A204.1 (cell line): ENCODE data around the gene ASXL3.

ENCODE experiments used
- FAIRE-seq: peaks from 2 replicates; lab custom pipeline; 2012; peaks lifted over from hg19 to GRCh38; lab: Jason Lieb, UNC

ASXL3 gene

GRCh38 chr18:33583901-33584300, 5.9 kb downstream of the ASXL3 start:
- no peak for FAIRE-seq

DNA sequence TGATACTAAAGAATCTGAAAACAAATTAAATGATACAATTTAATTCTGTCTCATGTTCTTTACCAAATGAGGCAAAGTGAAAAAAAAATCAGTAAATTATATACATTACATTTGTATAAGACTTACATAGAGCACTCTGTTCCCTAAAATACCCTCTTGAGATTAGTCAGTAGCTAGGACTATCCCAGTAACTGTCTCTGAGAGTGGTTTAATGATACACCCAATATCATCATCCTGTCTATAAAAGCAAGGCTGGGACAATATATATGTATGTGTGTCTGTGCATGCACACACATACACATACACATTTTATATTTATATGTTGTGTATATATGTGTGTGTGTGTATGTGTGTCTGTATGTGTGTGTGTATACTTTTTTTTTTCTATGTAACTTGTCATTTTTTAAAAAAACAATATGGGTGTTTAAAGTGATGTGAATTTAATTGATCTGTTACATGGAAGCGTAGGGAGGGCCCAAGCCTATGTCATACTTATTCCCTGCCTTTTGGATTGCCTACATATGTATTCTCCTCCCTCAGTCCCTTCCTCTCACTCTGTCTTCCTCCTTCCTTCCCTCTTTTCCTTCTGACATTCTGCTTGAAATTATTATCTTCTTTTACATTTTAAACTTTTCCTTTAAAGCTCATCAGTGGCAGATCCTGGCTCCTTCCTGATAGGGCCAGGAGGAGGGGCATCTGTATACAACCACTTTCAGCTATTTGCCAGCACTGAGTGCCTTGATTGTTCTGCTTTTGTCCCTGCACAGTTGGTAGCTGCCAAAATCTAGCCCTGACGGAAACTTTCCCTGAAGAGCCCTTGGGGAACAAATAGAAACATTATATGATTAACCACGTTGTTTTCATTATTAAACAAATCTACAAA, 6.8 kb downstream of the ASXL3 start:
- no peak for FAIRE-seq

- FAIRE-seq, result no peak
Measured at GRCh38 chr18:33585431-33585775, 7.4 kb downstream of the ASXL3 start.

DNA sequence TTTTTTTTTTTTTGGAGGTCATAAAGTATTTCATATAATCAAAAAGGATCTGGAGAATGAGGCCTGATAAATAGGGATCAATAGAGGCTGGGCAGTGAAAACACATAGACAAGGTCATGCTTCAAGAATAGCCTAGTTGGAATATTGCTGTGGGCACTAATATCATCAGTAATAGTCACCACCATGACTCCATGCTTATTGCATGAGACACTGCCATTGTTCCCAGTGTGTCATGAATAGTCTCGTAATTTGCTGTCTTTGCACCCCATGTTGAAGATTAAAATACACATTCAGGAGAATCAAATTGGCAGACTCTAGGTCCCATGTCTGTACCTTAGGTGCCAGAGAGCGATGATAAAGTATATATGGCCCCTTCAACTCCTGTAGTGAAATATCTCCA, 10.3 kb downstream of the ASXL3 start:
- FAIRE-seq, result no peak

- FAIRE-seq, result no peak
Measured at GRCh38 chr18:33593261-33593660, 15.2 kb downstream of the ASXL3 start.

DNA sequence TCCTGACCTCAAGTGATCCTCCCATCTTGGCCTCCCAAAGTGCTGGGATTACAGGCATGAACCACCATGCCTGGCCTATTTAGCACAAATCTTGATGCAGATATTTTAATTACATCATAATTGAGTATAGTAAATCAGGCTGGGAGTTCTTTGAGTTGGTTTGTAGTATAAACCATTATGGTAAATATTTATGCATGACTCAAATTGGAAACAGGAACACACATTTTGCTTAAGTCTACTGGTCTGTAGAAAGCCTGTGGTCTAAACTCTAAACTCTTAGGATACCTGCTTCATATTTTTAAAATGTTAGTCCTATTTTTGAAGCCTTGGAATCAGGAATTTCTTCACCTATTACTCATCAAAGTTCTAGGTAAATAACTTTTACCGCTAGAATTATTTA, 16.8 kb downstream of the ASXL3 start:
- FAIRE-seq, result no peak

GRCh38 chr18:33596178-33596854, 18.3 kb downstream of the ASXL3 start:
- no peak for FAIRE-seq

DNA sequence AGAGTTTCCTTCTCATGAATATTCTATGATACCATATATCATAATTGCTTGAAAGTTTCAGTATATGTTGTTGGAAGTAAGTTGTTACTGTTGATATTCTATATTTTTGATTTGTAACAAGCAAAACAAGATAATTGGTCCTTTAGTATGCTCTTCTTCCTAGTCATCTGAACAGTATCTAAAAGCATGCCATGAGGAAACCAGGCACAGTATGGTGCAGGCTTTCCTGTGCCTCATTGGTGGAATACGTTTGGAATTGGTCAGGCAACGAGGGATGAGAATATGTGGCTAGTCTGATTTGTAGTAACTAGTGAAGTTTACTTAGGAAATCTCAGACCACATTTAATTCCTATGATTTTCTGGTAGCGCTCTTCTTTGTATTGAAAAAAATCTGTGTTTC, 22.8 kb downstream of the ASXL3 start:
- FAIRE-seq, result no peak

DNA sequence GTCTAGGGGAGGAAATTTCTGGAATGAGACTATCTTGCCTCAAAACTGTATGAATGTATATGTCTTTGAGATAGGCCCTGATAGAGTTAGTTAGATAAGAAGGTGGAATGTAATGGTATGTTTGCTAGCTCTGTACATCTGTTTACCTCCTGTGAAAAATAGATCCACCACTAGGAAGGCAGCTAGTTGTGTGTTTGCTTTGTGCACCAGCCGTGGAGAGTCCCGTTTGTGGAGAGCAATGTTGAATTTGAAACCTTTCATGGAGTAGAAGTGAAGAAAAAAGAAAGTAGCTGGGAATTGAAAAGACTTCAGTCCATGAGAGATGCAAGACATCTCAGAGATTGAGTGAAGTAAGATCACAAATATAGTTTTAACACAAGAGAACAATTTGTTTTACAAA, 25.4 kb downstream of the ASXL3 start:
- FAIRE-seq, result no peak

- no peak for FAIRE-seq
Measured at GRCh38 chr18:33605250-33605649, 27.2 kb downstream of the ASXL3 start.

GRCh38 chr18:33606621-33607020, 28.6 kb downstream of the ASXL3 start:
- no peak for FAIRE-seq

GRCh38 chr18:33611525-33612135, 33.6 kb downstream of the ASXL3 start:
- FAIRE-seq, result no peak

DNA sequence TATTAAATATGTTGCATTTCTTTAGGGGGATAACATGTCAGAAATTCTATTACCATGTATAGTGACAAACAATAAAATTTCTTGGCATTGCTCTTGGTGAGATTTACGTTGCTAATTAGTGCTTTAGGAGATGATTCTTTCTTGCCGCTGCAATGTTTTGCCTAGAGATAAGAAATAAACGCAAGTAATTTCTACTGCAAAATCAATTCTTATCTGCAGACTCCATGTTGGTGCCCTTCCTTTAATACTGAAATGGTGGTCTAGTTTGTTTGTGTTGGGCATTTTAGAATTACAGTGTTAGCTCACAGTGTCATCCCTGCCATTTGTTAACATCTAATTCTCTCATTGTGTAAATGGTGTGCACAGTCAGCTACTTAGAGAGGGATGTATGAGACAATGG, 34.6 kb downstream of the ASXL3 start:
- FAIRE-seq, result no peak

DNA sequence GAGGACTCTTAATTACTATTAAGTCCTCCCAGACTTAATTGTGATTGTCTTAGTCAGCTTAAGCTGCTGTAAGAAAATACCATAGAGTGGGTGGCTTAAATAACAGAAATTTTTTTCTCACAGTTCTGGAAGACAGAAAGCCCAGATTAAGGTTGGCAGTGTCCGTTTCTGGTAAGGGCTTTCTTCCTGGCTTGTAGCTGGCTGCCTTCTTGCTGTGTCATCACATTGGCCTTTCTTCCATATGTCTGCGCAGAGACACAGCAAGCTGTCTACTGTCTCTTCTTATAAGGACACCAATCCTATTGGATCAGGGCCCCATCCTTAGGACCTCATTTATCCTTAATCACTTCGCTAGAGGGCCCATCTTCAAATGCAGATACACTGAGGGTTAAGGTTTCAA, 38.5 kb downstream of the ASXL3 start:
- FAIRE-seq, result no peak

- no peak for FAIRE-seq
Measured at GRCh38 chr18:33627114-33627513, 49.1 kb downstream of the ASXL3 start.

DNA sequence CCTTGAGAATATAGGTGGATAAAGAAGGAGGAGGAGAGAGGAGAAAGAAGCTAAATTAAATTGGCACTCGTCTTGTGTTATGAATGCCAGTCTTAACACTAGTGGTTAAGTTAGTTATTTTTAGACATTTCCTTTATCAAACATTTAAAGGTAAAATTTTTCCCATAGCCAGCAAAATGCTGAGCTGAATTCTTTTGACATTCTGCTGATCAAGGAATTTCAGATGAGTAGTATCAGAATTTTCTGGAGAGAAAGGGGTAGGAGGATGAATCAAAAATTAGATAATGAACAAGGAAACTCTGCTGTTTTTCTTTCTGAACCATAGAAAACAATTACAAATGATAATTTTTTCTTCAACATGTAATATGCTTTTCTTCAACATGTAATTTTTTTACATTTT, 52.5 kb downstream of the ASXL3 start:
- FAIRE-seq, result no peak

DNA sequence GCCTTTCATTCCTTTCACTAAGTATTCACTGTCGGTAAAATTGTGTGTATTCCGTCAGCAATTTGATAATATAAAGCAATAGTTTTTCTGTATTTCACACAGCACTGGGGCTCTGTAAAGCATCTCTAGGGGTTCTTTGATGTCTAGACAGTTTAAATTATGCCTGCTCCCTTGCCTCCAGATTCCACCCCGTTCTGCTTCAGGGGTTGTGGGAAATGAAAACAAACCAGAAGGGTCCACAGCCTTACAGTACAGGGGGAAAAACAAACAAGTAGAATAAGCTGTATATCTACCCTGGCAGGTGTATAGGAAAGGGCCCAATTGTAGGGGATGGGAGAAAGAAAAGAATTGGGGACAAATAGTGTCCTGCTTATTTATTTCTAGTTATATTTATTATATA, 63.1 kb downstream of the ASXL3 start:
- no peak for FAIRE-seq

DNA sequence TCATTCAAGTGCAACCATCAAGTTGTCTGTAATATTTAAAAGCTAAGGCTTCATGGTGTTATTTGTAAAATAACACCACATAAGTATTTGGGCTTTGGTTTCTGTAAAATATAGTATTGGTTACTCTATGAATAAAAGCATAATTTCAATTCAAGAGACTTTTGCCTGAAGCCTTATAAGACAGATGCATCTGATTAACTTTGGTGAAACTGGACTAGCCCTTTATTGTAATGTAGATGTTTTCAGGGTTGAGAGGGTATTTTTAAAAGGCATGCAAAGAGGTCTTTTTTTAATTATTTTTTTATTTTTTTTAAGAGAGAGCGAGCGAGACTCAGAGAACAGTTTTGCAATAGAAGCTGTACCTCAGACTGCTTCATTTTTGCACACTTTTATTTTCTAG, 66.5 kb downstream of the ASXL3 start:
- FAIRE-seq, result no peak

GRCh38 chr18:33647365-33647764, 69.3 kb downstream of the ASXL3 start:
- FAIRE-seq, result no peak

GRCh38 chr18:33652635-33653034, 74.6 kb downstream of the ASXL3 start:
- FAIRE-seq, result no peak

- FAIRE-seq, result no peak
Measured at GRCh38 chr18:33653231-33653630, 75.2 kb downstream of the ASXL3 start.

GRCh38 chr18:33656889-33657448, 79.0 kb downstream of the ASXL3 start:
- no peak for FAIRE-seq

DNA sequence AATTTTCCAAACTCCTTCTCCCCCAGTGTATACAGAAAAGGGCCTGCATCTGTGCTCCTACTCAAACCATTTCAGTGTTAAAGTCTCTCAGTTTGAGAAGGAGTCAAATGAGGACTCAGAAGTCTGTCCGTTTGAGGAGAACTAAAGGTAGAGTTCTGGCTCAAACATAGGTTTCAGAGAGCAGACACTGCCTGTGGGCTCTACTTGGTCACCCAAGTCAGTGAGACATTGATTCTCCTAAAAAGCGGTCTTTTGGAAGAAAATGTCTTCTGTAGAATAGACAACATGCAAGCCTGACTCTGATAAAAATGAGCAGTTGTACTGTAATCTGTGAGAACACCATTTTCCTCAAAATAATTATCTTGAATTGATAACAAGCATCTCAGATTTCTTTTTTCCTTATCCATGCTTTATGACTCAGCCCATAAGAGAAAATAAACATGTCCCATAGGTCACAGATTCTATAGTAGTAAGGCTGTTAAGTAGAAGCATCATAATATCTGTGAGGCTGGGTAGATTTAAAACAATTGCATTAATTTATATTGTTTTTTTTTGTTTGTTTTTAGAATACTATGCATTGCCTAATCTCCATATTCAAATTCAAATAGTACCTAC, 82.8 kb downstream of the ASXL3 start:
- no peak for FAIRE-seq
